ENCODE results near the gene RAB15. TPM values are rescaled to one million over a fixed set of nuclear protein-coding genes. Genes with fewer than 3 reads are reported as not detected.

RAB15 gene
- total and polyA plus RNA-seq, 2 donors (not counting 3 experiments of a cell fraction or from before 2014, with no cell fraction given), result 24.9 to 33.3 TPM

- TF ChIP-seq MYC (IDR thresholded peaks at IDR 0.05; ENCODE audit: low read depth, low read length), result no peak
- no peak for TF ChIP-seq EZH2 (IDR thresholded peaks at IDR 0.05; ENCODE audit: borderline replicate concordance, low read depth, low read length, severe bottlenecking)
- TF ChIP-seq POLR2AphosphoS5 (IDR thresholded peaks at IDR 0.05; ENCODE audit: insufficient read depth, low read depth, low read length), result no peak
- TF ChIP-seq GATA2 (IDR thresholded peaks at IDR 0.05; ENCODE audit: insufficient read depth, insufficient read length, low read depth, low read length), result no peak
- DNase-seq (ENCODE audit: low read depth, low spot score), result no peak
- FAIRE-seq, result no peak
- H3K9me3 ChIP-seq (replicated peaks; ENCODE audit: control insufficient read depth, insufficient read depth, low read length), result no peaks in the 10 kb centered on the region
- H3K27ac ChIP-seq (ENCODE audit: insufficient read depth, low read depth, low read length), result no peak overlapping the region
- no peaks in the 10 kb centered on the region for H3K79me2 ChIP-seq (ENCODE audit: control insufficient read depth, insufficient read depth, low read length)
- ChIA-PET CTCF (interaction anchor here (0.6 to 3.7 kb wide), 3 partner anchors 9 to 17 kb away, joined by 3 to 17 read pairs (median 6); partner anchors contain the start of gene FNTB), POLR2A (no interaction called here)
- dilution Hi-C loops (cut with MboI; ENCODE audit: extremely low pct_ligation_motif_present, low sequenced_read_pairs), result no loop called here
- no peak overlapping the region for H2AFZ ChIP-seq (ENCODE audit: low read depth, low read length)
- no peaks in the 10 kb centered on the region for H3K36me3 ChIP-seq (ENCODE audit: control insufficient read depth in 2 of 2, extremely low read depth in 1 of 2, insufficient read depth in 2 of 2, low read length in 2 of 2)
- H3K27me3 ChIP-seq (ENCODE audit: control insufficient read depth in 2 of 2, insufficient read depth in 2 of 2, low read length in 2 of 2), result peaks cover 0 to under 1% of the 10 kb centered on the region in 2 experiments
- H3K4me3 ChIP-seq (replicated peaks in 1 of 3; ENCODE audit: insufficient read depth in 1 of 3, low read depth in 1 of 3, low read length in 3 of 3), result peak overlapping the region in 1 of 3 experiments; percentile 61
- no TSS peak for BruUV-seq (replicated peaks)
- no peaks in the 10 kb centered on the region for H4K20me1 ChIP-seq (replicated peaks; ENCODE audit: control insufficient read depth, extremely low read depth, insufficient read depth, low read length)
- intact Hi-C loops (cut with micrococcal nuclease), result no loop called here
- H3K9me1 ChIP-seq (replicated peaks; ENCODE audit: control insufficient read depth, extremely low read depth, insufficient read depth, low read length), result no peaks in the 10 kb centered on the region
- peak overlapping the region; percentile 82 for H3K4me2 ChIP-seq (ENCODE audit: insufficient read depth, low read length)
- peaks cover 6% of the 10 kb centered on the region for H3K4me1 ChIP-seq (ENCODE audit: control insufficient read depth, extremely low read depth, insufficient read depth, low read length)
- no peak overlapping the region for H3K9ac ChIP-seq (replicated peaks; ENCODE audit: extremely low read depth, insufficient read depth, low read length)
Measured at GRCh38 chr14:64973026-64973442, 898 bp upstream of the RAB15 start.

- FAIRE-seq, result no peak
Measured at GRCh38 chr14:64971491-64971942, 619 bp downstream of the RAB15 start.

More at GRCh38 chr14:64971491-64971942, 619 bp downstream of the RAB15 start:
- intact Hi-C loops (cut with micrococcal nuclease), result no loop called here
- ChIA-PET POLR2A (no interaction called here), CTCF (interaction anchor here (1.7 kb wide), 2 partner anchors 9 to 61 kb away, joined by 5 to 7 read pairs; no protein-coding TSS in a partner anchor)
- no peaks in the 10 kb centered on the region for H4K20me1 ChIP-seq (replicated peaks; ENCODE audit: control insufficient read depth, extremely low read depth, insufficient read depth, low read length)
- peak overlapping the region; percentile 60 to 88 (median 65) for H3K4me3 ChIP-seq (replicated peaks in 1 of 3; ENCODE audit: insufficient read depth in 1 of 3, low read depth in 1 of 3, low read length in 3 of 3)
- no peaks in the 10 kb centered on the region for H3K36me3 ChIP-seq (ENCODE audit: control insufficient read depth in 2 of 2, extremely low read depth in 1 of 2, insufficient read depth in 2 of 2, low read length in 2 of 2)
- TF ChIP-seq GATA2 (IDR thresholded peaks at IDR 0.05; ENCODE audit: insufficient read depth, insufficient read length, low read depth, low read length), result no peak
- no peak for TF ChIP-seq MYC (IDR thresholded peaks at IDR 0.05; ENCODE audit: low read depth, low read length)
- no peak for TF ChIP-seq JUN (IDR thresholded peaks at IDR 0.05; ENCODE audit: borderline replicate concordance, insufficient read depth, insufficient read length, low read depth)
- TF ChIP-seq FOS (IDR thresholded peaks at IDR 0.05; ENCODE audit: borderline replicate concordance, insufficient read depth, low read length), result no peak
- no peak for TF ChIP-seq MAX (IDR thresholded peaks at IDR 0.05; ENCODE audit: insufficient read depth, insufficient read length)
- no peak for TF ChIP-seq POLR2A (IDR thresholded peaks at IDR 0.05; ENCODE audit: low read depth, low read length)
- TF ChIP-seq EZH2 (IDR thresholded peaks at IDR 0.05; ENCODE audit: borderline replicate concordance, low read depth, low read length, severe bottlenecking), result no peak
- no peak for TF ChIP-seq POLR2AphosphoS5 (IDR thresholded peaks at IDR 0.05; ENCODE audit: insufficient read depth, low read depth, low read length)
- TF ChIP-seq CTCF (IDR thresholded peaks at IDR 0.05; ENCODE audit: extremely low read depth in 1 of 2, insufficient read depth in 1 of 2, low read depth in 1 of 2, low read length in 2 of 2), result no peak
- no peaks in the 10 kb centered on the region for H3K9me1 ChIP-seq (replicated peaks; ENCODE audit: control insufficient read depth, extremely low read depth, insufficient read depth, low read length)
- peak overlapping the region; percentile 50 for H3K9ac ChIP-seq (replicated peaks; ENCODE audit: extremely low read depth, insufficient read depth, low read length)
- no peak overlapping the region for H3K27ac ChIP-seq (ENCODE audit: insufficient read depth, low read depth, low read length)
- BruUV-seq (replicated peaks), result no TSS peak
- H3K9me3 ChIP-seq (replicated peaks; ENCODE audit: control insufficient read depth, insufficient read depth, low read length), result no peaks in the 10 kb centered on the region
- H3K4me1 ChIP-seq (ENCODE audit: control insufficient read depth, extremely low read depth, insufficient read depth, low read length), result peaks cover 6% of the 10 kb centered on the region
- no peak for DNase-seq (ENCODE audit: low read depth, low spot score)
- dilution Hi-C loops (cut with MboI; ENCODE audit: extremely low pct_ligation_motif_present, low sequenced_read_pairs), result no loop called here
- H2AFZ ChIP-seq (ENCODE audit: low read depth, low read length), result peak overlapping the region; percentile 96
- no peaks in the 10 kb centered on the region for H3K27me3 ChIP-seq (ENCODE audit: control insufficient read depth in 2 of 2, insufficient read depth in 2 of 2, low read length in 2 of 2)
- no peaks in the 10 kb centered on the region for H3K79me2 ChIP-seq (ENCODE audit: control insufficient read depth, insufficient read depth, low read length)
- peak overlapping the region; percentile 87 for H3K4me2 ChIP-seq (ENCODE audit: insufficient read depth, low read length)

All from endothelial cell of umbilical vein (primary cell).